ENCODE results near the gene CNDP2.

The CNDP2 gene

GRCh38 chr18:74501386-74501785 is 5.2 kb downstream of the CNDP2 start:
- no peak for FAIRE-seq

GRCh38 chr18:74503137-74503536 is 7.0 kb downstream of the CNDP2 start:
- FAIRE-seq = no peak

- no peak for FAIRE-seq
Observed at GRCh38 chr18:74505776-74506175, 9.6 kb downstream of the CNDP2 start.

- no peak for FAIRE-seq
Observed at GRCh38 chr18:74506448-74507084, 10.4 kb downstream of the CNDP2 start.

GRCh38 chr18:74507097-74507881 is 11.1 kb downstream of the CNDP2 start:
- no peak for FAIRE-seq

- no peak for FAIRE-seq
Observed at GRCh38 chr18:74507927-74508326, 11.8 kb downstream of the CNDP2 start.

GRCh38 chr18:74508366-74508765 is 12.2 kb downstream of the CNDP2 start:
- FAIRE-seq = no peak

- no peak for FAIRE-seq
Observed at GRCh38 chr18:74508821-74509225, 12.7 kb downstream of the CNDP2 start.

GRCh38 chr18:74509856-74510769 is 13.9 kb downstream of the CNDP2 start:
- no peak for FAIRE-seq

GRCh38 chr18:74510770-74511095 is 14.6 kb downstream of the CNDP2 start:
- FAIRE-seq = no peak

GRCh38 chr18:74511823-74512222 is 15.7 kb downstream of the CNDP2 start:
- FAIRE-seq = no peak

GRCh38 chr18:74512321-74513053 is 16.3 kb downstream of the CNDP2 start:
- no peak for FAIRE-seq

- FAIRE-seq = no peak
Observed at GRCh38 chr18:74513149-74513882, 17.2 kb downstream of the CNDP2 start.

GRCh38 chr18:74513883-74514205 is 17.7 kb downstream of the CNDP2 start:
- no peak for FAIRE-seq

GRCh38 chr18:74514860-74515495 is 18.8 kb downstream of the CNDP2 start:
- FAIRE-seq = no peak

GRCh38 chr18:74515620-74516231 is 19.6 kb downstream of the CNDP2 start:
- no peak for FAIRE-seq

GRCh38 chr18:74516271-74517235 is 20.4 kb downstream of the CNDP2 start:
- FAIRE-seq = no peak

GRCh38 chr18:74517236-74517630 is 21.1 kb downstream of the CNDP2 start:
- FAIRE-seq = no peak

GRCh38 chr18:74518456-74519295 is 22.5 kb downstream of the CNDP2 start:
- FAIRE-seq = no peak

Measured in G401.6 (cell line).